ENCODE measurements around the gene S100G. TPM values are rescaled to one million over a fixed set of nuclear protein-coding genes. Genes with fewer than 3 reads are reported as not detected.

S100G gene
- total RNA-seq, 1 donor from 2014 or later, result not detected

DNA sequence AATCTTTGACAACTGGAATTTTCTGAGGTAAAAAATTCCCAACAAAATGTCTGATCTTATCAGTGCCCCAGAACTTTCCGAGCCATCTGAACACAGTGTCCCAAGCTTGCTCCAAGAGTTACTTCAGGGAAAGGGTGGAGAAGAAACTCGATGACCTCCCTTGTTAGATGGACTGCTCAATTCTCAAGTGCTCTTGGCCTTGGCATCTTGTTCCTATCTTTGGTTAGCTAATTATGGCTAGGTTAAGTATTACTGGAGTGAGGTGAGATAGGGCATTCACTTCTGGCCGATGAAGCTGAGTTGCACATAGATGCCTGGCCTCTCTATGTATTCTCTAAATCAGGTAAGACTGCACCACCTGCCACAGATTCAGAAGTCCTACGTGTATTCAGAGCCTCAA is 9.1 kb upstream of the S100G start:
- peaks cover 29% of the 10 kb centered on the region for H3K36me3 Mint-ChIP-seq (ENCODE audit: unreplicated experiment)
- H3K27me3 Mint-ChIP-seq (ENCODE audit: unreplicated experiment), result no peaks in the 10 kb centered on the region
- H3K4me1 Mint-ChIP-seq (ENCODE audit: unreplicated experiment), result peaks cover 24% of the 10 kb centered on the region
- H3K27ac Mint-ChIP-seq (ENCODE audit: unreplicated experiment), result no peak overlapping the region
- DNase-seq (ENCODE audit: extremely low spot score, unreplicated experiment), result no peak
- peaks cover 4% of the 10 kb centered on the region for H3K9me3 Mint-ChIP-seq (ENCODE audit: unreplicated experiment)
- H3K4me3 Mint-ChIP-seq (ENCODE audit: unreplicated experiment), result no peak overlapping the region
- TF ChIP-seq, protein P1, sequence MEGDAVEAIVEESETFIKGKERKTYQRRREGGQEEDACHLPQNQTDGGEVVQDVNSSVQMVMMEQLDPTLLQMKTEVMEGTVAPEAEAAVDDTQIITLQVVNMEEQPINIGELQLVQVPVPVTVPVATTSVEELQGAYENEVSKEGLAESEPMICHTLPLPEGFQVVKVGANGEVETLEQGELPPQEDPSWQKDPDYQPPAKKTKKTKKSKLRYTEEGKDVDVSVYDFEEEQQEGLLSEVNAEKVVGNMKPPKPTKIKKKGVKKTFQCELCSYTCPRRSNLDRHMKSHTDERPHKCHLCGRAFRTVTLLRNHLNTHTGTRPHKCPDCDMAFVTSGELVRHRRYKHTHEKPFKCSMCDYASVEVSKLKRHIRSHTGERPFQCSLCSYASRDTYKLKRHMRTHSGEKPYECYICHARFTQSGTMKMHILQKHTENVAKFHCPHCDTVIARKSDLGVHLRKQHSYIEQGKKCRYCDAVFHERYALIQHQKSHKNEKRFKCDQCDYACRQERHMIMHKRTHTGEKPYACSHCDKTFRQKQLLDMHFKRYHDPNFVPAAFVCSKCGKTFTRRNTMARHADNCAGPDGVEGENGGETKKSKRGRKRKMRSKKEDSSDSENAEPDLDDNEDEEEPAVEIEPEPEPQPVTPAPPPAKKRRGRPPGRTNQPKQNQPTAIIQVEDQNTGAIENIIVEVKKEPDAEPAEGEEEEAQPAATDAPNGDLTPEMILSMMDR (IDR thresholded peaks at IDR 0.05), result no peak

DNA sequence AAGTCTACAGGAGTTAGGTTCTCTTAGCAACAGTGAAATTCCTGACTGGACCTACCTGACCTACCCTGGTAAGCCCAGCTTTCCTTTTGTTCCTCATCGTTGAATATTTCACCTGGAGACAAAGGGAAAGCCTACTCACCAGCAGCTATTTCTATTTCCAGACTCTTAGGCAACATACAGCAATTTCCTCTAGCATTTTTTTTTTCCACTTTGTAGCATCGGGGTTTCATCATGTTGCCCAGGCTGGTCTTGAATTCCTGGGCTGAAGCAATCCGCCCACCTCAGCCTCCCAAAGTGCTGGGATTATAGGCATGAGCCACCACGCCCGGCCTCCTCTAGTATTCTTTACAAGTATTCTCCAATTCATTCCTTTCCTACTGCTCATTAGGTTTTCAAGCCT is 6.8 kb upstream of the S100G start:
- peaks cover 30% of the 10 kb centered on the region for H3K36me3 Mint-ChIP-seq (ENCODE audit: unreplicated experiment)
- H3K4me3 Mint-ChIP-seq (ENCODE audit: unreplicated experiment), result no peak overlapping the region
- TF ChIP-seq, protein P1 (IDR thresholded peaks at IDR 0.05), result no peak
- no peak for DNase-seq (ENCODE audit: extremely low spot score, unreplicated experiment)
- H3K27me3 Mint-ChIP-seq (ENCODE audit: unreplicated experiment), result no peaks in the 10 kb centered on the region
- peak overlapping the region; percentile 53 for H3K27ac Mint-ChIP-seq (ENCODE audit: unreplicated experiment)
- H3K9me3 Mint-ChIP-seq (ENCODE audit: unreplicated experiment), result peaks cover 4% of the 10 kb centered on the region
- peaks cover 28% of the 10 kb centered on the region for H3K4me1 Mint-ChIP-seq (ENCODE audit: unreplicated experiment)

GRCh38 chrX:16646366-16647138 is 3.4 kb upstream of the S100G start:
- Mint-ChIP-seq H3K27me3 (ENCODE audit: unreplicated experiment) (no peaks in the 10 kb centered on the region), H3K36me3 (ENCODE audit: unreplicated experiment) (peaks cover 26% of the 10 kb centered on the region)

GRCh38 chrX:16651391-16652024 is 1.6 kb downstream of the S100G start:
- Mint-ChIP-seq H3K4me1 (ENCODE audit: unreplicated experiment) (peaks cover 45% of the 10 kb centered on the region), H3K36me3 (ENCODE audit: unreplicated experiment) (peaks cover 27% of the 10 kb centered on the region), H3K4me3 (ENCODE audit: unreplicated experiment) (no peak overlapping the region), H3K27me3 (ENCODE audit: unreplicated experiment) (no peaks in the 10 kb centered on the region), H3K9me3 (ENCODE audit: unreplicated experiment) (no peaks in the 10 kb centered on the region), H3K27ac (ENCODE audit: unreplicated experiment) (peak overlapping the region; percentile 67)
- DNase-seq (ENCODE audit: extremely low spot score, unreplicated experiment), result no peak
- TF ChIP-seq, protein P1 (IDR thresholded peaks at IDR 0.05), result no peak

More at GRCh38 chrX:16646366-16647138, 3.4 kb upstream of the S100G start:
- H3K4me3 Mint-ChIP-seq (ENCODE audit: unreplicated experiment), result no peak overlapping the region
- DNase-seq (ENCODE audit: extremely low spot score, unreplicated experiment), result no peak
- peaks cover 36% of the 10 kb centered on the region for H3K4me1 Mint-ChIP-seq (ENCODE audit: unreplicated experiment)
- no peak overlapping the region for H3K27ac Mint-ChIP-seq (ENCODE audit: unreplicated experiment)
- TF ChIP-seq, protein P1 (IDR thresholded peaks at IDR 0.05), result no peak
- no peaks in the 10 kb centered on the region for H3K9me3 Mint-ChIP-seq (ENCODE audit: unreplicated experiment)

- peaks cover 2% of the 10 kb centered on the region for H3K9me3 Mint-ChIP-seq (ENCODE audit: unreplicated experiment)
- H3K27ac Mint-ChIP-seq (ENCODE audit: unreplicated experiment), result peak overlapping the region; percentile 70
- DNase-seq (ENCODE audit: extremely low spot score, unreplicated experiment), result no peak
- peaks cover 28% of the 10 kb centered on the region for H3K36me3 Mint-ChIP-seq (ENCODE audit: unreplicated experiment)
- TF ChIP-seq, protein P1 (IDR thresholded peaks at IDR 0.05), result no peak
- no peaks in the 10 kb centered on the region for H3K27me3 Mint-ChIP-seq (ENCODE audit: unreplicated experiment)
- peaks cover 53% of the 10 kb centered on the region for H3K4me1 Mint-ChIP-seq (ENCODE audit: unreplicated experiment)
- no peak overlapping the region for H3K4me3 Mint-ChIP-seq (ENCODE audit: unreplicated experiment)
Measured at GRCh38 chrX:16653424-16653823, 3.5 kb downstream of the S100G start.
